NK-92 treated with Interleukin-12 subunit alpha and Interleukin-12 subunit beta, amount 100 ng/mL, for 24 hours (cell line): Measurements from ENCODE around the gene GIPC1.
A peak's percentile ranks its signal among the peaks of the same experiment; 100 is the strongest.
"Not testable (repeated sequence)": the region's sequence is repeated elsewhere in the genome, so short reads cannot be mapped to it uniquely, and the experiment has no call there.

Experiments used
- DNase-seq: peaks from one replicate; lab custom pipeline; 2025; lab: John Stamatoyannopoulos, UW

GIPC1 gene

GRCh38 chr19:14470031-14470876 is 25.7 kb downstream of the GIPC1 start:
- DNase-seq = no peak

- no peak for DNase-seq
These were observed 28.1 kb downstream of the GIPC1 start for GRCh38 chr19:14467816-14468215.

- no peak for DNase-seq
These were observed 28.5 kb downstream of the GIPC1 start for GRCh38 chr19:14467391-14467790.

- DNase-seq = no peak
These were observed 32.2 kb downstream of the GIPC1 start for GRCh38 chr19:14463747-14464146.

- DNase-seq = not testable (repeated sequence)
These were observed 33.5 kb downstream of the GIPC1 start for GRCh38 chr19:14462401-14462800.

- no peak for DNase-seq
These were observed 35.0 kb downstream of the GIPC1 start for GRCh38 chr19:14460935-14461334.

GRCh38 chr19:14459703-14460102 is 36.2 kb downstream of the GIPC1 start:
- peak; percentile 70 for DNase-seq

- not testable (repeated sequence) for DNase-seq
These were observed 43.6 kb downstream of the GIPC1 start for GRCh38 chr19:14452303-14452702.

- no peak for DNase-seq
These were observed 45.1 kb downstream of the GIPC1 start for GRCh38 chr19:14450876-14451275.

GRCh38 chr19:14450168-14450874 is 45.6 kb downstream of the GIPC1 start:
- DNase-seq = no peak

GRCh38 chr19:14449321-14449720 is 46.6 kb downstream of the GIPC1 start:
- DNase-seq = no peak

- DNase-seq = no peak
These were observed 49.4 kb downstream of the GIPC1 start for GRCh38 chr19:14446336-14447036.

- DNase-seq = no peak
These were observed 52.2 kb downstream of the GIPC1 start for GRCh38 chr19:14443632-14444216.

- no peak for DNase-seq
These were observed 52.9 kb downstream of the GIPC1 start for GRCh38 chr19:14442891-14443631.

GRCh38 chr19:14441041-14441938 is 54.6 kb downstream of the GIPC1 start:
- DNase-seq = no peak

GRCh38 chr19:14440049-14440448 is 55.9 kb downstream of the GIPC1 start:
- DNase-seq = peak; percentile 73

GRCh38 chr19:14439014-14439413 is 56.9 kb downstream of the GIPC1 start:
- DNase-seq = no peak

- no peak for DNase-seq
These were observed 58.3 kb downstream of the GIPC1 start for GRCh38 chr19:14437578-14438140.

GRCh38 chr19:14435320-14436050 is 60.4 kb downstream of the GIPC1 start:
- DNase-seq = no peak
